Stimulated activated CD8-positive, alpha-beta memory T cell treated with anti-CD3 and anti-CD28 coated beads, Interleukin-4, amount 100 ng/mL, for 24 hours (primary cell): Measurements from ENCODE around the gene PCNT.
"Not testable (repeated sequence)": the region's sequence is repeated elsewhere in the genome, so short reads cannot be mapped to it uniquely, and the experiment has no call there.

Experiments used
- DNase-seq: peaks from one replicate; pipeline ENCODE4 v3.0.0-alpha.2; 2020; ENCODE audit warnings: low read depth

The PCNT gene

DNA sequence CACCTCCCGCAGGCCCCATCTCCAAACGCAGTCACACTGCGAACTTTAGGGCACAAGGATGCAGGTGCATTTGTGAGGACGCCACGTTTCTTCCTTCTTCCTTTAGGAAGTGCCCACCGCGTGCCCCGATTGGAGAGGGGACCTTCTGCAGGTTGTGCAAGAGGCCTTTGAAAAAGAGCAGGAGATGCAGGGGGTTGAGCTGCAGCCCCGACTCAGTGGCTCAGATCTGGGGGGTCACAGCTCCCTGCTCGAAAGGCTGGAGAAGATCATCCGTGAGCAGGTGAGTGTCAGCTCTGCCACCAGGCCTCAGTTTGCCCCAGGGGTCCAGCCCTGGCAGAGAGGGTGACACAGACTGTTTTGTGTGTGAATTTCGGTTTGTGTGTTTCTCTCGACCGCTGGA lies 103.6 kb downstream of the PCNT start:
- DNase-seq = no peak

DNA sequence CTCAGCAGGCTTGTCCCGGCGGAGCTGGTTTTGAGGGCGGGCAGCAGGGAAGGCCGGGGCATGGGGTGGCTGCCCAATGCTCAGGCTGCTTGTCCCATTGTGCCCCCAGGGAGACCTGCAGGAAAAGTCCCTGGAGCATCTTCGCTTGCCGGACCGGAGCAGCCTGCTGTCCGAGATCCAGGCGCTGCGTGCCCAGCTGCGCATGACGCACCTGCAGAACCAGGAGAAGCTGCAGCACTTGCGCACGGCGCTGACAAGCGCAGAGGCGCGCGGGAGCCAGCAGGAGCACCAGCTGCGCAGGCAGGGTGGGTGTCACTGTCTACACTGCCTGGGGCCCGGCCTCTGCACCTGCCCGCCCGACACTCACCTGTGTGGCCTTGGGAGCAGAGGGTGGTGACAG lies 104.3 kb downstream of the PCNT start:
- DNase-seq = no peak

DNA sequence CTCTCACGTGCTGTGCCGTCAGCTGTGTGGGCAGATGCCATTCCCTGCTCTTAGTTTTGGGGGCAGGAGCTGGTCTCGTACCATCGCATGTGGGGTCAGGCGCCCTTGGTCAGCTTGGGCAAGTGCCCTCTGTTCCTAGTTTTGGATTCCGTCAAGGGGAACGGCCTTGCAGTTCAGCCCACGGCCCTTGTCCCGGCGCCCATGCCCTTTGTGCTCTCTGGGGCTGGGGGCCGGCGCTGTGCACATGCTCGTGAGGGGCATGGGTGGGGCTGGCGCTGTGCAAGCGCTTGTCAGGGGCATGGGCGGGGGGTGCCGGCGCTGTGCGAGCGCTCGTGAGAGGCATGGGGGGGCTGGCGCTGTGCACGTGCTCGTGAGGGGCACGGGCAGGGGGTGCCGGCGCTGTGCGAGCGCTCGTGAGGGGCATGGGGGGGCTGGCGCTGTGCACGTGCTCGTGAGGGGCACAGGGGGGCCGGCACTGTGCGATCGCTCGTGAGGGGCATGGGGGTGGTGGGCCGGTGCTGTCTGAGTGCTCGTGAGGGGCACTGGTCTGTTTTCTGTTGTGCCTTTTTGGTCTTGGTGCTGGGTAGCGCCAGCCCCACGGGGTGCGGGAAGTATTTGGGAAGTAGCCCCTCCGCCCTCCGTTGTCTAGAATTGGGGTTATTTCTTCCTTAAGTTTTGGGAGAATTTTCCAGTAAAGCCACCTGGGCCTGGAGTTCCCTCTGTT lies 105.2 kb downstream of the PCNT start:
- no peak for DNase-seq

DNA sequence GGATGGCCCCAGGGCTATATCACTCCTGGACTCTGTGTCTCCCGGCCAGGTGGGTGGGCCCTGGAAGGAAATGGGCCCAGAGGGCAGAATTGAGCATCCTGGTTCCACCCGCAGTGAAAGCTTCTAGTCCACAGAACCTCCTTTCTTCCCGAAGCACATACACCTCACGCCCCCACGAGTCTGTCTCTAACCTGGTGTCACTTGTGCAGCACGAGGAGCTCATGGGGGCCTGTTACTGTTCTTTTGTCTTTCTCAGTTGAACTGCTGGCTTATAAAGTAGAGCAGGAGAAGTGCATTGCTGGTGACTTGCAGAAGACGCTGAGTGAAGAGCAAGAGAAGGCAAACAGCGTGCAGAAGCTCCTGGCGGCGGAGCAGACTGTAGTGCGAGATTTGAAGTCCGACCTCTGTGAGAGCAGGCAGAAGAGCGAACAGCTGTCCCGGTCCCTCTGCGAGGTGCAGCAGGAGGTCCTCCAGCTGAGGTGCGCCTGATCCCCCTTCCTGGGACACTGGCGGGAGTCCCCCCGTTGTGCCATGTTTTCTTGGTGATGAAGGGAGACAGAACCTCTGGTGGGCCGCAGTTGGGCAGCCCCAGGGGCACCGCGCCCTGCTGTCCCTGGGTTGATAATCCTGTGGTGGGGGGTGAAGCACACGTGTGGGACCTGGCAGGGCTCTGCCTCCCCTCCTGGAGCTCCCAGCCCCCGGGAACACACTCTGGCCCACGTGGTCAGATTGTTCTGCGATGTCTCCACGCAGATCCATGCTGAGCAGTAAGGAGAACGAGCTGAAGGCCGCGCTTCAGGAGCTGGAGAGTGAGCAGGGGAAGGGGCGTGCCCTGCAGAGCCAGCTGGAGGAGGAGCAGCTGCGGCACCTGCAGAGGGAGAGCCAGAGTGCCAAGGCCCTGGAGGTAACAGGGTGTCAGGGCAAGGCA lies 106.1 kb downstream of the PCNT start:
- no peak for DNase-seq

DNA sequence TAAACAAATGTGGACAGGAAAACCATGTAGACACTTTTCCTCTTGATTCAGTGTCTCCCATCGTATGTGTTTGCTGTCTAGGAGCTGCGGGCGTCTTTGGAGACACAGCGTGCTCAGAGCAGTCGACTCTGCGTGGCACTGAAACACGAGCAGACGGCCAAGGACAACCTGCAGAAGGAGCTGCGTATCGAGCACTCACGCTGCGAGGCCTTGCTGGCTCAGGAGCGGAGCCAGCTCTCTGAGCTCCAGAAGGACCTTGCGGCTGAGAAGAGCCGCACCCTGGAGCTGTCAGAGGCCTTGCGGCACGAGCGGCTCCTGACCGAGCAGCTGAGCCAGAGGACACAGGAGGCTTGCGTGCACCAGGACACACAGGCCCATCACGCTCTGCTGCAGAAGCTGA lies 107.5 kb downstream of the PCNT start:
- no peak for DNase-seq

DNA sequence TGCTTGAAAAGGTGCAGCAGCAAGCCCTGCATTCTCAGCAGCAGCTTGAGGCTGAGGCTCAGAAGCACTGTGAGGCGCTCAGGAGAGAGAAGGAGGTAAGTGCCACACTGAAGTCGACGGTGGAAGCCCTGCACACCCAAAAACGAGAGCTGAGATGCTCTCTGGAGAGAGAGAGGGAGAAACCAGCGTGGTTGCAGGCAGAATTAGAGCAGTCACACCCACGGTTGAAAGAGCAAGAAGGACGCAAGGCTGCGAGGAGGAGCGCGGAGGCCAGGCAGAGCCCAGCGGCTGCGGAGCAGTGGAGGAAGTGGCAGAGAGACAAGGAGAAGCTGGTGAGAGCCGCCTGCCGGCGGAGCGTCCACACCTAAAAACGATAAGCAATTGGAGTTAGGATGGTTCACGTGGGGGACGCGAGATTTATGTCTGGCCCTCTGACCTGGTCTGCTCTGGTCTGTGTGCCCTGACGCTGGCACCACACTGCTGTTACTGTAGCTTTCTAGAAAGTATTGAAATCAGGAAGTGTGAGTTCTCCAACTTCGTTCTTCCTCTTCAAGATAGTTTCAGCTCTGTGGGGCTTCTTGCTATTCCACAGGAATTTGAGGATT lies 108.0 kb downstream of the PCNT start:
- no peak for DNase-seq

DNA sequence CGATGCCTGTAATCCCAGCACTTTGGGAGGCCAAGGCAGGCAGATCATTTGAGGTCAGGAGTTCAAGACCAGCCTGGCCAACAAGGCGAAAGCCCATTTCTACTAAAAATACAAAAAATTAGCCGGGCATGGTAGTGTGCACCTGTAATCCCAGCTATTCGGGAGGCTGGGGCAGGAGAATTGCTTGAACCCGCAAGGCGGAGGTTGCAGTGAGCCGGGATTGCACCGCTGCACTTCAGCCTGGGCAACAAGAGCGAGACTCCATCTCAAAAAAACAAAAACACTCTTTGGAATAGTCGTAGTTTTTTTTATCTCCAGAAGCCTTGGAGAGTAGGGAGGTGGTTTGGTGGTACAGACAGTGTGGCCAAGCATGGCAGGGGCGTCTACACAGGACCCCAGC lies 109.2 kb downstream of the PCNT start:
- DNase-seq = not testable (repeated sequence)

DNA sequence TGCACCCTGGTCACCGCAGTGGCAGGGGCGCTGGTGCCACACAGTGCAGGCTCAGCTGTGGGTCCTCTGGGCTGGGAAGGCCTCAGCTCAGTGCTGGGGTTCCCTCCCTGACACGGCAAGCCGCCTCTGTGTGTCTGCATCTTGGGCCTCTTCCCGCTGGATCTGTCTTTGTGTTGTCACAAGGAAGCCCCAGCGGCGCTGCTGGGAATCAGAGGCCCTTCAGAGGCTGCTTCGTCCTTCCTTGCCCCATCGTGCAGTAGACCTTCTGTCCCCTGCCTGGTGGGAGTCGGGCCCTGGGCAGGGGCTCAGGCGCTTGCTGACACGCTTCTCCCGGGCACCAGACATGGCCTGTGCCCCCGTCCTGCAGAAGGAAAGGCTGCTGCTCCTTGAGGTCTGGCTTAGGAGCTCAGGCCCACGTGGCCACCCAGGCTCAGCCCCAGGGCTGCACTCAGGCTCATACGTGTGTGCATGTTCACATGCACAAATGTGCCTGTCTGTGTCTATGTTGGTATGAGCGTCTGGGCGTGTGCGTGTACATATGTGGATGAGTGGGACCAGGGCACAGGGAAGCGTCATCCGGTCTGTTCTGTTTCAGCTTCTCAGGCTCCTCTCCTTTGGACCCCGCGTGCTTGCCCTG lies 110.5 kb downstream of the PCNT start:
- DNase-seq = no peak

DNA sequence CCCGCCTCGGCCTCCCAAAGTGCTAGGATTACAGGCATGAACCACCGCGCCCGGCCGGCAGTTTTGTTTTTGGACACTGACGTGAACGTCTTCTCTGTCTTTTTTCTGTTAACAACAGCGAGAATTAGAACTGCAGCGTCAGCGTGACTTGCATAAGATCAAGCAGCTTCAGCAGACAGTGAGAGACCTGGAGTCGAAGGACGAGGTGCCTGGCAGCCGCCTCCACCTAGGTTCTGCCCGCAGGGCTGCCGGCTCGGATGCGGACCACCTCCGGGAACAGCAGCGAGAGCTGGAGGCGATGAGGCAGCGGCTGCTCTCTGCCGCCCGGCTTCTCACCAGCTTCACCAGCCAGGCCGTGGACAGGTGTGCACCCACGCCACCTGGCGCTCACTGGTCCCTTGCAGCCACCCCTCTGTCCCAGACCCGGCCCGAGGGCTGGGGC lies 111.9 kb downstream of the PCNT start:
- no peak for DNase-seq

DNA sequence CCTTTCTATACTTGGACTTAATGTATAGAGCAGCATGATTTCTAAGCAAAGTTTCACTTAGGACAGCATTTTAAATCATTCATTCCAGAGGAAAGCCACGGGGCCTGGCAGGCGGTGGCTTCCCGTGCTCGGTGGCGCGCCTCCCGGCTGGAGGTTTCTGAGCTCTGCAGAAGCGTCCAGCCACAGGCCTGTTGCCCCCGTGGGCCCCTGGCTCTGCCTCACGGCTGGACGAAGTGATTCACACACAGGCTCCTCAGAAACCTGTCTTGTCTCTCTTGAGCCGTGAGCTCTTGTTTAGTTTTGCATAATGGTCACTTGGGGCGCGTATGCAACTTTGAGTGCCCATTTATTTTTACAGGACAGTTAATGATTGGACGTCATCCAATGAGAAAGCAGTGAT lies 112.7 kb downstream of the PCNT start:
- DNase-seq = no peak

DNA sequence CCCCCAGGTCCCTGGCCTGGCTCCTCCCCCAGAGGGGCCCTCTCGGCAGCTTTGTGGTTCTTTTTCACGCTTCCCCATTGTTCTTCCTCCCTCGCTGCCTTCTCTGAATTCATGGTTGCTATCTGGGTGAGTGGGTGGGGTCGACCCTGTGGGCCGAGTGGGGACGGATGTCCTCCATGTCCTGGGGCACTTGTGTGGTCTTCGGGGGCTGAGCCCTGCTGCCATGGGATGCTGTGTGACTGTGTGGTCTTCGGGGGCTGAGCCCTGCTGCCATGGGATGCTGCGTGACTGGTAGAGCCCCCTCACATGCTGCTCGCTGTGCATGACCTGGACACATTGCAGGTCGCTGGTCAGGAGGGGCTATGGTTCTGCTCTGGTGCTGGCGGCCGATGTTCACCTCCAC lies 113.1 kb downstream of the PCNT start:
- DNase-seq = no peak

DNA sequence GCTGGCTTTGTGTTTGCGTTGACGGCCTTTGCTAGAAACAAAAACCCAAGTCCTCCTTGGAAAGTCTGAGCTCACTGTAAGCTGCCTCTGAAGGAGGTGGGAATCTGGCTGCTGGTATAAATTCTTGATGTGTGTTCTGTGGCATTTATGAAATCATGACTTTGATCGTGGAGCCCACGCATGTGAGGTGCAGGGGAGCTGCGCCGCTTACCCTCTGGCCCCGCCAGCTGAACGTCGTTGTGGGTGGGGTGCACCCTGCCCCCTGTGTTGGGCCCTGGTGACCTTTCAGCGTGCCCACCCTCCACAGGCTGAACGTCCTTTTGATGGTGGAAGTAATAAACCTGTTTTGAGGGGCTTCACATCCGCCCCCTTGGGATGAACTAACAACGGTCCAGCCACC lies 113.6 kb downstream of the PCNT start:
- no peak for DNase-seq

DNA sequence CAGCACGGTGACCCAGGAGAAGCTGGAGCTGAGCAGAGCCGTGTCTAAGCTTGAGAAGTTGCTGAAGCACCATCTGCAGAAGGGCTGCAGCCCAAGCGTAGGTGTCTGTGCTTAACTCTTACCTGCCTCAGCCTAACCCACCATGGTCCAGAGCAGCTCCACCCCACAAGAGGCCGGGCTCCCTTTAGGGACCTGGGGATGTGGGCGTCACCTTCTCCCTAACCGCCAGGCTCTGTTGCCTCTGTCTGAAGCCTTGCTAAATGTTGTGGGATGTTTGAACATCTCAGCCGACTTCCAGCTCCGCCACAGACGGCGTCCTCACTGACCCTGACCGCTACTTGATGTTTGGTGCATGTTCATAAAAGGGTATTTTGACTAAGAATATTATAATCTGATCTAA lies 114.3 kb downstream of the PCNT start:
- no peak for DNase-seq

DNA sequence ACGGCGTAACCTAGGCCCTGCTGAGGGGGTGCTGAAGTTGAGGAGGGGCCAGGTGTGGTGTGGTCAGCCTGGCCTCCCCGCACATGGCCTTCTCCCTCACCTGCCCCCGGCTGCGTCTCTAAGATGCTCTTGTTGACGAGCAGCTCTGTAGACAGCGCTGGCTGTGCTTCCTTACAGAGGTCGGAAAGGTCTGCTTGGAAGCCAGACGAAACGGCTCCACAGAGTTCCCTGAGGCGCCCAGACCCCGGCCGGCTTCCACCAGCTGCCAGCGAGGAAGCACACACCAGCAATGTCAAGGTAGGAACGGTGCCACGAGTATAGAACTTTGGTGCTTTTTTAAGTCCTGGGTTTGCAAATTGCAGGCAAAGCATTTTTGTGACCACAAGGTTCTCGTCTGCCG lies 116.0 kb downstream of the PCNT start:
- DNase-seq = no peak

DNA sequence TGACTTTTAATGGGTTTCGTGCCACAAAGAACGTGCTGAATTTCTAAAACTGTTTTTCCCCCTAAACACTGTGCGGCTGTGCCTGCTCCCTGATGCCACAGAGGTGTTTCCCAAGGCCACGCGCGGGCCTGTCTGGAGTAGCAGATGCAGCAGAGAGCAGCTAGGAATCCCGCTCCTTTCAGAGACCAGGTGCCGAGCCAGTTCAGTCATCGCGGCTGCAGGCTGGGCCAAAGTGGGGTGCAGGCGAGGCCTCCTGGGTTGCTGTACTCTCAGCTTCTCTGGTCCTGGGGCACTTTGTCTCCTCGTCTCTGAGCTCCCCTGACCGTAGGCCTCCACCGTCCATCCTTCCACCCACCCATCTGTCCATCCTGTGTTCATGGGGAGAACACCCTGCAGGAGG lies 117.4 kb downstream of the PCNT start:
- no peak for DNase-seq

DNA sequence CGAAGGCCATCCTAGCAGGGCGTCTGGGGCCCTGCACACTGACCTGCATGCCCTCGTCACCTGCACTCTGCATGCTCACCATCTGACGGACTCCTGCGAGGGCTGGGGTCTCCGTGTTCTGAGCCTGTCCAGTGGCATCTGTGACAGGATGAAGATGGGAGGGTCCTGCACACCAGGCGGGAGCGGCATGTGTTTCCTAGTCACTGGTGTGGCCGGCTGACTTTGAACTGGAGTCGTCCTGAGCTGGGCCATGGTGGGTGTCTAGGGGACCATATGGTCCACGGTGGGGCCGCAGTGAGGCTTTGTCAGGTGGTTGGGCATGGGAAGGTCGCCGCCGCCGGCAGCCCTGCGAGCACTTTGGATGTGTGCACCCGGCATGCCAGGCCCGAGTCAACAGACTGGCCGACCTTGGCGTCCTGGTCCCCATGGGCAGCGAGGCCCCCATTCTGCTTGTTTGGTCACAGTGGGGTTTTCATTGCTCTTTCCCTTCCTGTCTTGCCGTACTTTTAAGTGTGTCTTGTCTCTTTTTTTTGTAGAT lies 118.1 kb downstream of the PCNT start:
- no peak for DNase-seq

DNA sequence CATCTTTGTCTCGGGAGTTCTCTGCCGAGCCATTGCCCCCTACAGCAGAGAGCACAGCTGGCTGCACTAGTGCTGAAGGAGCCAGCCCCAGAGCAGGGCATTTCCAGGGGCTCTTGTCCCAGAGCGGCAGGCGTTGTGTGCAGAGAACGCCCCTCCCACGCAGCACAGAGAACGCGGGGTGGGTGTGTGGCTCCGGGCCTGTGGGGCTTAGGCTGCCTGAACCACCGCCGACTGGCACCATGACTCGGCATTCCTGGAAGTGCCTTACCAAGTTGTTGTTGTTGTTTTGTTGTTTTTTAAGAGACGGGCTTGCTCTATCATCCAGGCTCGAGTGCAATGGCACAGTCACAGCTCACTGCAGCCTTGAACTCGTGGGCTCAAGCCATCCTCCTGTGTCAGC lies 119.0 kb downstream of the PCNT start:
- no peak for DNase-seq

DNA sequence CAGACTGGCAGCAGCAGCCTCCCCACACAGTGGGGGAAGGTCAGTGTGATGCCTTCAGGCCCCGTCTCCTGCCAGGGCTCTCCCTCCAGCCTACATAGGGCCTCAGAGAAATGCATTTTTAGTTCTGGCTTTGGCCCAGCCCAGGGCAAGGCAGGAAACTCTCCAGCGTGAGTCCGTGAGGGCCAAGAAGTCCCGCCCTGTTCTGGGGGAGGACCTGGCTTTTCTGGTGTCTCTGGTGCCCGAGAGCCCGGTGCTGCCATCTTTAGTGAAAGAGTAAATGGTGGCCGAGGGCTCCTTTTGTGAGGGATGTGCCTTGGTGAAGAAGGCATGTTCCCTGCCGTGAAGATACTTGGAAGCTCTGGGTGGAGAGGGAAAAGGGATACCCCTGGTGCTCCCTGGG lies 120.0 kb downstream of the PCNT start:
- DNase-seq = no peak

DNA sequence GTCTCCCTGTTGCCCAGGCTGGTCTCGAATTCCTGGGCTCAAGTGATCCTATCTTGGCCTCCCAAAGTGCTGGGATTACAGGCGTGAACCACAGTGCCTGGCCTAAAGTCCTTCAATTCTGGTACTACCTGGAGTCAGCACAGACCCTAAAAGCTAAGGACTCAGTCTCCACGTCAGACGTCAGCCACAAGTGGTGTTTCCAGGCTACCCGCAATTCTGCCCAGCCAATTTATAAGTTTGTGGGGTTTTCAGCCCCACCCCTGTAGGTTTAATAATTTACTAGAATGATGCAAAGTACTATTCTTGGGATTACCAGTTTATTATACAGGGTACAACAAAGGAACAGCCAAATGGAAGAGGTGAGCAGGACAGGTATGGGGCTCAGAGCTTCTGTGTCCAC lies 124.2 kb downstream of the PCNT start:
- DNase-seq = no peak

DNA sequence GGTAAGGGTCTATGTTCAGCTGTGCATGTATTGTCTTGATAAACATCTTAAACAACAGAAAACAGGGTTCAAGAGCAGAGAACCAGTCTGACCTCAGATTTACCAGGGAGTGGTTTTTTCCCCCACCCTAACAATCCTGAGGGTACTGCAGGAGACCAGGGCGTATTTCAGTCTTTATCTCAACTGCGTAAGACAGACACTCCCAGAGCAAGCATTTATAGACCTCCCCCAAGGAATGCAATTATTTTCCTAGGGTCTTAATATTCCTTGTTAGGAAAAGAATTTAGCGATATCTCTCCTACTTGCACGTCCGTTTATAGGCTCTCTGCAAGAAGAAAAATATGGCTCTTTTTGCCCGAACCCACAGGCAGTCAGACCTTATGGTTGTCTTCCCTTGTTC lies 124.9 kb downstream of the PCNT start:
- not testable (repeated sequence) for DNase-seq

DNA sequence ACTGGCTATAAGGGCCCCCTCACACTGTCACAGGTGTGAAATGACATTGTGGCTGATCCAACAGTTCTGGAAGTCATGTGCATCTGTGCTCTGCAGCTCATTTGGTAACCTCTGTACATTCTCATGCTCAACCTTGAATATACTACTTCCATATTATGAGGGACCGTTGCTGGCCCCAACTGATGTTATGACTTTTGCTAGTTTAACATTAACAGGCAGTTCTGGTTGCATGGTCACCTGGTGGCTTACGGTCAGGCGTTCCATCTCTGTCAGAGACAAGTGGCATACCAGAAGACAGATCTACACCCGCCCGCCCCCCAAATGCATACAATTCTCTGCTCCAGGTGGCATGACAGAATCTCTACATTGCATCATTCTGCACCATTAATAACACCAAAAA lies 128.8 kb downstream of the PCNT start:
- no peak for DNase-seq

DNA sequence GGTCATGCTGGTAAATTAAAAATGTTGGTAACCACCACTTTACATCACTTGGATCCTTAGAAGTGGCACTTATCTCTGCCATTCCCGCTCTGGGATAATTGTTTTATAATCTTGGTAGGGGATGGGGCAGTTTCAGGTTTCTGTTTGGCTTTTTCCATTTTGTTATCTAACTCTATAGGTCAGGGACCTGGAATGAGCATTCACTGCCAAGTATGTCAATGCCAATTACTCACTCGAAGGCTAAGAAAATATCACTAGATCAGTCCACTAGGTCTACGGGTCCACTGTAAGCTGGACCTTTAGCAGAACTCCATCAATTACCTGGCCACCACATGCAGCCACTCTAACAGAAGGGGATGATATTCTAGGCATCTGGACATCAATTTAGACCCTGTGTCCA lies 130.2 kb downstream of the PCNT start:
- no peak for DNase-seq
